GM21367 (cell line): Measurements from ENCODE around the gene PIGH.

ENCODE experiments used
- ATAC-seq: cut with Tn5 transposase; IDR thresholded peaks from one replicate; pipeline ENCODE4 v1.9.1; 2021; ENCODE audit not compliant: unreplicated experiment

PIGH gene

DNA sequence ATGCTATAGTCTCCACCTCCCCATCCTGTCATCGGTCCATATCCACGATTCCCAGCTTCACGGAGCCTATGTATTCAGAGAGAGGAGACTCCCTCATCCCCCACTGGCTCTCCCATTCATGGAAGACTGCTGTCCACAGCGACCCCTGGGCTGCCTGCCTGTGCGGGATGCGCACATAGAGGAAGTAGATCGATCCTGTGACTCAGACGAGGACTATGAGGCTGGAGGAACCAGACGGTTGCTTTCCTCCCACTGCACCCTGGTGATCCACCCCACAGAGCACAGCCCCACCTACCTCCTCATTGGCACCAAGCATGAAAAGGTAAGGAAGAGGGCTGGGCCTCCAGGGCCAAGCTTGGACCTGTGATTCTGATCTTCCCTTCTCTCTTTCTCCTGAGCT lies 24.4 kb downstream of the PIGH start:
- ATAC-seq, result no peak

DNA sequence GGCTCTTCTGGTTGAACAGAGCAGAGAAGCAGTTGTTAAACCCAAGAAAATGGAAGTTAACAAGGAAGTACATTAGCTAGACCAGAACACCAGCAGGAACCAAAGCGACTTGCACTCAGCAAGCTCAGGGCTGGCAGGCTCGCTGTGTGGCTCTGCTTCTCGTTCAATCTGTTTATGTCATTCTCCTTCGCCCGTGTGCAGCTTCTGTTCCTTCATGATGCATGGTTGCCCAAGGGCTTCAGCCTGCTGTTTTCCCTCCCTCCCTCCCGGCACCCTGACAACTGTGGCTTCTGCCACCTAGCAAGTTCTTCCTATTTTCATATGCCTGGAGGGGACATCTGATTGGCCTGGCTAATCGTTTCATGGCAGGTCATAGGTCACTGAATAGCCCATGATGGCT lies 25.3 kb downstream of the PIGH start:
- ATAC-seq, result no peak

DNA sequence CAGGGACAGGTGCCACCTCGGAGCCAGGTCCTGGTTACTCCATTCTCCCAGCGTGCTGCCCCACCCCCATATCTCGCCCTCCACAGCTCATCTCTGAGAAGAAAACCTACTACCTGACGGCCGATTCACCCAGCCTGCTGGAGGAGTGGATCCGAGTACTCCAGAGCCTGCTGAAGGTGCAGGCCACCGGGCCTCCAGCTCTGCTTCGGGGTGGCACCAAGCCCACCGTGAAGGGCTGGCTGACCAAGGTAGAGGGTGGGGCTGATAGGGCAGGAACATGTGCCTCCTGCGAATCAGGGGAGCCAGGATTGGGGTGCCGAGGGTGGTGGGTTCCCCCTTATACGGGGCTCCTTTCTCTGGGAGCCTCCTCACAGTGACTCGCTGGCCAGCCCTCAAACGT lies 25.9 kb downstream of the PIGH start:
- ATAC-seq, result no peak

DNA sequence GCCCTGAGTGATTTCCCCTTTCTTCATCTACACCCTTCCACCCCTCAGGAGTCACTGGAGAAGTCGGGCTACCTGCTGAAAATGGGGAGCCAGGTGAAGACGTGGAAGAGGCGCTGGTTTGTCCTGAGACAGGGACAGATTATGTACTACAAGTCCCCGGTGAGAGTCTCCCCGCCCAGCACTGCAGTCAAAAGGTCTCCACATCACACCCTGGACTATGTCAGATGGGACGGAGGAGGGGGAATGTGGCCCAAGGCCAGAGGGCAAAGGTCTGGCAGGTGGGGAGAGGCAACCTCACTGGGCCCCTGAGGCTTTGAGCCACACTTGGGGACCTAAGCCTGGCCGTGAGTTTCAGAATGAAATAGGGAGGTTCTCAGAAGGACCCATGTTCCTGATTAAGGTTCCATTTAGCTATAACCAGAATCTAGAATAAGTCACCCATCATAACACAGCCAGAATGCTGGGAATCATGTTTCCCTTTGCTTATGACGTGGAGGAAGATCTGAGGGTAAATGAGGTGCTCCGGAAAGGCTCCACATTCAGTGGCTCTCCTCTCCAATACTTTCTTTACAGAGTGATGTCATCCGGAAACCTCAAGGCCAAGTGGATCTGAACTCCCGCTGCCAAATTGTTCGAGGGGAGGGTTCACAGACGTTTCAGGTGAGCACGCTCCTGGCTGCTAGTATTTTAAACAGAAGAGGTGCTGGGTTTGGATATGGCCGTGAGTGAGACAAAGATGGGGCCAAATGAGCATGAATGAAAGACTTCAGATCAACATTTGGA lies 26.6 kb downstream of the PIGH start:
- no peak for ATAC-seq

DNA sequence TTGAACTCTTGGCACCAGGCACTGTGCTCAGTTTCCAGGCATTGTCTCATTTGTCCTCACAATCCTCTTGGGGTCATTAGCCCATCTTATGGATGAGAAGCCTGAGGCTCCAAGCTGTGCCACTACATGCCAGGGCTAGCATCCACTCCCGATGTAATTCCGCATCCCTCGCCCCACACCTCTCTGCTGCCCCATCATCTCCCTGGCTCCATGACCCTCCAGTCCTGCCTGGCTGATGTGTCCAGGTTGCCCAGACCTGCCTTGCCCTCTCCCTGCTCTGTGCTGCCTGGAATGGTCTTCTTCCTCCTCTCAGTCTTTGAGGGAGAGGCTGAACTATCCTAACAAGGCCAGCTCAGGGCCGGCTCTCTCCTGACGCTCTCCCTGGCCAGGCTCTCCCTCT lies 27.5 kb downstream of the PIGH start:
- ATAC-seq, result no peak

DNA sequence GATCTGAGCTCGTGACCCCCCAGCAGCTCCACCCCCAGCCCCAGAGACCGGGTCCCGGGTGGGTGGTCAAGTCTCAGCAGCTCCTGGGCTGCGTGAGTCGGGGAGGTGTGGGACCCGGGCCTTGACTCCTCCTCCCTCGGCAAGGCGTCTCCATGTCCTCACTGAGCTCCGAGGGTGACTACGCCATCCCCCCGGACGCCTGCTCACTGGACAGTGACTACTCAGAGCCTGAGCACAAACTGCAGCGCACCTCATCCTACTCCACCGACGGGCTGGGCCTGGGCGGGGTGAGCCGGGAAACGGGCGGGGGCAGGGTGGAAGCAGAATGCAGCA lies 28.1 kb downstream of the PIGH start:
- no peak for ATAC-seq

DNA sequence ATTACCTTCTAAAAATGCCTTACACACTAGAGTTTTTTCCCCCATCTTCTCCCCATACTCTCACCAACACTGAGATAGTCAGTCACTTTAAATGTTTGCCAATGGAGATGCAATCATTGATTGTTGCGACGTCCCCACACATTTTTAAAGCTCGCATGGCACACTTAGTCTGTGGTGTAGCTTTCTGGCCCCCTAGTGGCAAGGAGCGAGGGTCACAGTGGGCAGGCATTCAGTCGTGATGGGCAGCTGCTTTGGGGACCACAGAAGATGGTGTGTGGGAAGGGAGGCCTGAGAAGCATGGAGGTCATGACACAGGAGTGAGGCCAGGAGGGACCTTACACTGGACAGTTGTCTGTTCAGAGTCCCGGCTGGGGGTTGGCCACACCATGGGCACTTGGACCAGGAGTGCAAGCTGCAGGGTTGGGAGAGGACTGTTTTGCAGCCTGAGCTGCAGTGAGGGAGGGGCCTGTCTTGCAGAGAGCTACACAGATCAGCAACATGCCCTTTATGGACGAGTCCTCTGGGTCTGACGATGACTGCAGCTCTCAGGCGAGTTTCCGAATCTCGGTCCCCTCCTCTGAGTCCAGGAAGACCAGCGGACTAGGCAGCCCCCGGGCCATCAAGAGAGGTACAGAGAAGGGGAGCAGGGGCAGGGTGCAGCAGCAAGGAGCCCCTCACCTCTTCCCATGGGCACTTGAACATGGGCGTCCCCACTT lies 28.6 kb downstream of the PIGH start:
- ATAC-seq, result peak; percentile 57

DNA sequence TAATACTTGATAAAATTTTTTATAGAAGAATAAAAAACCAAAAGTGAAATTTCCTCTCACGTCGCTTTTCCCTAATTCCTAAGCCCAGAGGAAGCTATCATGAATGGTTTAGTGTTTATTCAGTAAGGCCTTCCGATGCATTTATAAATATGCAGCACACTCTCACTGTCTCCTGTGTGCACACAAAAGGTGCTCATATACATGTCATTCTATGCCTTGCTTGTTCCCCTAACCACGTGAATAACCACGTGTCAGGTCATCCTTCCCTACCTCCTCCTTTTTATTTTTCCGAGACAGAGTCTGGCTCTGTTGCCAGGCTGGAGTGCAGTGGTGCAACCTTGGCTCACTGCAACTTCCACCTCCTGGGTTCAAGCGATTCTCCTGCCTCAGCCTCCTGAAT lies 29.6 kb downstream of the PIGH start:
- no peak for ATAC-seq

DNA sequence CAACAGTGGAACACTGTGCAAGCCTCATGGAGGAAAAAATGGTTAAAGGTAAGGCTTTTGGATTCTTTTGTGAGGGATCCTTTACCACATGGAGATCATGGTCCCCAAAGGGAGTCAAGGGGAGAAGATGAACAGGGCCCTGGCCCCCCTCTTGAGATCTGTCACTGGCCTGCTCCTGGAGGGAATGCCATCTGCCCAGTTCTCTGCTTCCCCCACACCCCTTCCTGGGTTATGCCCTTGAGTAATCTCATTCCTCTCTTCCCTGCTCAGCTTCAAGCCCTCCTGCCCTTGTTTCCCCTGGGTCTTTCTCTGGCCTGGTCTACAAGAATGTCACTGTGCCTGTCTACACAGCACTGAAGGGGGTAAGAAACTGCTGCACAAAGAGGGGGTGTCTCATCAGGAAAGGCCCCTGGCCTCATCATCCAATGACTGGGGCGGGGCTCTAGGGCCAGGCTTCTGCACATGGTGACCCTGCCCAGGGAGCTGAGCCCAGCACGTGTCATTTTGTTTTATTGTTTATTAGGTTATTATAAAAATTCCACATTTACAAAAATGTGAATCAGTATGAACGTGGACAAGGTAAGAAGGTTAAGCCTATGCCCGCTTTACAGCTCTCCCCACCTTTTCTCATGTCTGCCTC lies 30.3 kb downstream of the PIGH start:
- ATAC-seq, result no peak

DNA sequence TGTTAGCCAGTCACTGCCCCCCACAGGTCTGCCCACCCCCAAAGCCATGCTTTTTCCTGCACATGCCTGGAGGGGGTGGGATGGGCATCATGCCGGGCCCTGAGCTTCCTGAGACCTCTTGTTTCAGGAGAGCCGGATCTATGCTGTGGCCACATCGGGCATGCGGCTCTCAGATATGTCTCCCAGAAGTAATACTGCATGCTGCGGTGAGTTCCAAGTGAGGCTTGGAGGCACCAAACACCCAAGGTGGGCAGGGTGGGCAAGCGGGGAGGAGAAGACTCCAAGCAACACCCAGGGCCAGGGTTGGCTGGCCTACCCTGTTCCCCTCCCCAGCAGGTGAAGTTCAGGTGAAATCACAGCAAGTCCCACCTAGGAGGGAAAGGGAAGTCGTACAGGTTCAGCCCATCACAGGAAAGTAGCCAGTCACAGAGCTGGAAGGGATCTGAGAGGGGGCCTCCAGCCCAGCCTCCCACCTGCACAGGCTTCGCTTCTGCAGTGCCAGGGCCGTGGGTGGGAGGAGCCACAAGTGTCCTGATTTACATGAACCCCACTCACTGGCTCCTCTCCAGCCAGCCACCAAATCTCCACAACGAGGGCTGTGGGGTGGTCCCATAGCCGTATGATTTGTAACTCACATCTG lies 30.9 kb downstream of the PIGH start:
- no peak for ATAC-seq

DNA sequence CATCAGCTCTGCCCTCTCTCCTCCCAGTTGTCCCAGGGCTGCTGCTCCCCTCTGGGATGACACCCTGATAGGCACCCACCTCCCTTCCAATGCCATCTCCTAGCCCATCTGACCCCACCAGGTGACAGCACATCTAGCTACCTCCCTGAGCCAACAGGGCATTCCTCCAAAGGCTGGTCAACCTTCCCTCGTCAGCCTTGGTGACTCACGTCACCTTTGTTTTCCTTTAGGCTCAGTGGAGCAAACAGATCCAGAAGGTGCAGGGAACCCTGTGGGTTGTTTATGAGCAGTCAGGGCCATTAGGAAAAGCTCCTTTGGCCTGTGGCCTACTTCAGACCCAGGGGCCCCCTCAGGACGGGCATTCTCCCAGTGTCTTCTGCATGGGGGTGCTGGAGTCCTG lies 32.4 kb downstream of the PIGH start:
- ATAC-seq, result no peak

DNA sequence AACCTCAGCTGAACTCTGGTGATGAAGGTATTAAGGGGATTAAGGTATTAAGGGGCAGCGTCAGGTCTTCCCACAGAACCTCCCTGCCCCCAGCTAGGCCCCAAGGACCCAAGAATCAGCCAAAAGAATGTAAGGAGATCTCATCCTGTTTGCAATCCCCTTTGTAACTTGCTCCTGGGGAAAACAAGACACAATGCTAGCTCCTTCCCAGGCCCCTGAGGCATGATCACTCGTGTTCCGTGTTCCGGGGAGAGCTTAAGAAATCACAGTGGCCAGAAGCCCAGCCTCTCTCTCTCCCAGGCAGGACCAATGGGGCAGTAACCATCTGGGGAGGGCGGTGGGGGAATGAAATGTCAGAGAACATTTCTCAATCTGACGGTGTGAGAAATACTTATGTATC lies 33.2 kb downstream of the PIGH start:
- ATAC-seq, result no peak

DNA sequence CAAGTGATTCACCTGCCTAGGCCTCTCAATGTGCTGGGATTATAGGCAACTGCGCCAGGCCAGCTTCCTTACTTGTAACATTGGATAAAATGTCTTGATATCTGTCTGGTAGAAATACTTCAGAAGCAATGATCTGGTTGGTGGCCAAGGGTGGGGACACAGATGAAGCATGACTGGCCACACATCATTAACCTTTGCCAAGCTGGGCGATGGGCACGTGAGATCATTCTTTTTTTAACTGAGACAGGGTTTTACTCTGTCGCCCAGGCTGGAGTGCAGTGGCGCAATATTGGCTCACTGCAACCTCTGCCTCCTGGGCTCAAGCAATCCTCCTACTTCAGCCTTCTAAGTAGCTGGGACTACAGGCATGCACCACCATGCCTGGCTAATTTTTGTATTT lies 35.8 kb downstream of the PIGH start:
- ATAC-seq, result no peak

DNA sequence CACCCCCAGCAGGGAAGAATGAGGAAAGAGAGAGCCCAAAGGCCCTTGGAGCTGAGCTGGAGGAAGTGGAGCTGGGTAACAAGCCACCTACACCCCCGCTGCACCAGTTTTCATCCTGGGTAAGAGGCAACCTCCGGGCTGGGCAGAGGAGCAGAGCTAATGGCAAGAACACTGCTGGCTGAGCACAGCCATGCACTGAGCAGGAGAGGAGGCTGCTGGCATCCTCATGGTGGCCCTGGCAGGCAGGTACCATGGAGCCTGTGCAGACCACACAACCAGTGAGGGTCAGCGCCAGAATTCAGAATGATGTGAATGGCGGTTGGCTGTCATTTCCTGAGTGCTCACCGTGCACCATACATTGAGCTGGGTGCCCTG lies 37.3 kb downstream of the PIGH start:
- ATAC-seq, result no peak

DNA sequence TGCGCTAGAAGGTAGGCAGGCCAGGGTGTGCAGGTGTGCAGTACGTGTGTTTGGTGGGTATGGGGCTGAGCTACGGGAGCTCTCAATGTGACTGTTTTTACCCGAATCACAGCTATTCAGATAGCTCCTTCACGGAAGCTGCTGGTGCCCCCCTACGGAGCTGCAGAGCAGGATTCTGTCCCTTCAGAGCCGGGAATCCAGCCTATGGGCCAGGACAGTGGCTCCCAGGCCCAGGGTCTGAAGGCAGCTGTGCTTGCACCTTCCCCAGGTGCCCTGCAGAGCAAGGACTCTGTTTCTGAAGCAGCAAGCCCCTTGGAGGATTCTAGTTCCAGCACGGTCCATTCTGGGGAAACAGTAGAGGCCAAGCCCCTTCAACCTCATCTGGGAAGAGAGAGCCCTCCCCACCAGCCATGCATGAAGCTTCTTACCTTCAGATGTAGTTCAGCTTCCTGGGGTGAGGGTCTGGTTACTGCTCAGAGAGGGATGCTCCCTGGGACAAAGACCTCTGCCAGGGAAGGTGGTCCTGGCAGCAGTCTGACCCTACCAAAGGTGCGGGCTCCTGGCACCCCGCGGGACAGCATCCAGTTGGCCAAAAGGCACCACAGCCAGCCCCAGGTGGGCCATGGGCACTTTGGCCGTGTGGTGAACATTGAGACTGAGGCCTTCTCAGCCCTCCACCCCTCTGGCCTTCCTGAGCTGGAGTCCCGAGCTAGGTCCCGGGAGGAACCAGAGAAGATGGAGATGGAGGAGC lies 37.9 kb downstream of the PIGH start:
- no peak for ATAC-seq

DNA sequence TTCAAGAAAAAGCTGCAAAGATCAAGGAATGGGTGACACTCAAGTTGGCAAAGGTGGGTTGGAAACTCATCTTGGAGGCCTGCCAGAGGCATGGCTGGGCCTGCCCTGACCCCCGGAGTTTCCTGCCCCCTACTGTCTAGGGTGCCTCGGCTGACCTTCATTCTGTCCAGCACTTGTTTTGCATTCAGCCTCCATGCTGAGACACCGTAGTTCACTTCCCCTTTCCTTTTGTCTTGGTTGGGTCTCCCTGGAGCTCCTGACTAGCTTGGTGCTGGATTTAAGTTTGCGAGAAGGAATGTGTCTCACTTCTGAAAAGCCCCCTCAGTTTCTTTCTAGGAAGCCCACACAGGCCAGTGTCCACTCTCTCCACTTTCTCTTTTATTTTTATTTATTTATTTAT lies 40.4 kb downstream of the PIGH start:
- ATAC-seq, result no peak

DNA sequence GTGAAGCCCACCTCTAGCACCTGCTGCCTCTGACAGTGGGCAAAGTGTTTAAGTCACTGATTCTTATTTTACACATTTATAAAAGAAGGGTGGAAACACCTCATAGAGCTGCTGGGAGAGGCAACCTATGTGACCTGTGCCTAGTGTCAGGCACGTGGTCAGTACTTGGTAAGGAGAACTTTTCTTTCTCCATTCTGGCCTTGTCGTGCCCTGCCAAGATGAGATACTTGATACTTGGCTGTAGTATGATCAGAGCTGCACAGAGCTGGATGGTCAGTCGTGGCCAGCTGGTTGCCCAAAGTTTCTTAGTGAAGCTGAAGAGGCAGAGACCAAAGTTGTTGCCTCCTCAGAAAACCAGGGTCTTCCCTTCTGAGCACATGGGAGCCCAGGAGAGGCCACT lies 42.4 kb downstream of the PIGH start:
- ATAC-seq, result no peak

DNA sequence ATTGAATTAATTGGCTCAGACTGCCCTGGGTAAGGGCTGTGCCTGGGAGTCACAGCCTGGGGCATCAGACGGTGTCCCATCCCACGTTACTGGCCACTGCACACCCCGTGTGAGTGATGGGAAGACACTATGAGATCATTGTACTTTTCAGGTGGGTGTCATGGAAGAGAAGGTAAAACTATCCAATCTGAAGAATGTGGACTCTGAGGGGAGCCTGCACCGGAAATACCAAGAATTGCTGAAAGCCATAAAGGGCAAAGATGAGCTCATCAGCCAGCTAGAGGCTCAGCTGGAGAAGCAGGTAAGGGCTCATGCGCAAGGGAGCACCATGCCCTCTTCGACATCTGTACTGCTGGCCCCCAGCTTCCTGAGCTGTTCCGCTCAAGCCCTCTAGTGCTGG lies 43.0 kb downstream of the PIGH start:
- ATAC-seq, result no peak

DNA sequence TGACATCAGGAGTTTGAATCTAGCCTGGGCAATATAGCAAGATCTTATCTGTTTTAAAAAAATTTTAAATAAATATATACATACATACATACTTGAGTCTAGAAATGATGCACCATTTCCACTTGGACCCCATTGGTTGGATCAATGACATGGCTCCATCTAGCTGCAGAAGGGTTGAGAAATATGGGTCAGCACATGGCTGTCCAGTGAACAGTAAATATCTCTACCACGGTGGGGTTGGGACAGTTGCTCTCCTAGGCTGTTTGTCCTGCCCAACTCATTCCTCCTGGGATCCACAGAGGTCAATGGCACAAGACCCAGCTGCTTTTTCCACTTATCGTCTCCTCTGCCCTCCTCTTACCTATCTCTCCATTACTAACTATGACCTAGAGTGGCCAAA lies 43.4 kb downstream of the PIGH start:
- no peak for ATAC-seq

DNA sequence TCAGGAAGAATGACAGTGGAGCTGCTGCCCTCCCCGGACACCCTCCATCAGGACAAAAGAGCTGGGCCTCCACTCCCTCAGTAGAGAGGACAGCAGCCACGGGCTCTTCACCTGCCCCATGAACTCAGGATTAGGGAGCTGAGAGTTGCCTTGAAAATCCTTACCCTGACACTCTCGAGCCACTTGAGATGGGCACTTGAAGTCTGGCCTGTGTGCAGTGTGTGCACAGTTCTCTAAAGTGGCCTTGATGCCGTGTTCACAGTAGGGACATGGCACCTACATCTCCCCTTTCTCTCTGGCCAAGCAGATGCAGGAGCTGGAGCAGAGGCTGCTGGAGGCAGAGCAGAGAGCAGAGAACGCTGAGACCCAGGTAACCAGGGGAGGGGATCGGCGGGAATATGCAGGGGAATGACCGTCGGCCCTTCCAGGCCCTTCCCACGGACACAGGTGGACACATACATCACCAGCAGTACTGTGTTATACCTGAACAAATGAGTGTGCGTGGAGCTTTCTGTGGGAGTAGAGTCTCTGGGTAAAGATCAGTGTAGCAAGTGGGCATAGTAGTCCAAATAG lies 44.5 kb downstream of the PIGH start:
- no peak for ATAC-seq

DNA sequence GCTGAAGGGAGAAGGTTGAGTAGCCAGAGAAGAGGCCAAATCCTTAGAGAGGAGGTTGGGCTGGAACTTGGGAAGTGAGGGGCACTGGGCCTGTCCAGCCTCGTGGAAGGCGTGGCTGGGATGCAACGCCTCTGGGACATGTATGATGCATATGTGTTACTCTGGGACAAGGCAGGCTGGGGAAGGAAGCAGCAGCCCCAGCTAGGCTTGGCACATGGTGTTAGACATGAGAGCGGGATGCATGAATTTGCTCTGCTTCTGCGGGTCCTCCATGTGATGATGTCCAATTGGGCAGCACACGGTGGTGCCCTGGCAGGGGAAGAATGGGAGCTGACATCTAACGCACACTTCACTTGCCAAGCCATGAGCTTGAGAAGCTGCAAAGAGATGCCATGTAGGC lies 45.7 kb downstream of the PIGH start:
- no peak for ATAC-seq
